ENCODE measurements around the gene EGFR.

Gene EGFR

DNA sequence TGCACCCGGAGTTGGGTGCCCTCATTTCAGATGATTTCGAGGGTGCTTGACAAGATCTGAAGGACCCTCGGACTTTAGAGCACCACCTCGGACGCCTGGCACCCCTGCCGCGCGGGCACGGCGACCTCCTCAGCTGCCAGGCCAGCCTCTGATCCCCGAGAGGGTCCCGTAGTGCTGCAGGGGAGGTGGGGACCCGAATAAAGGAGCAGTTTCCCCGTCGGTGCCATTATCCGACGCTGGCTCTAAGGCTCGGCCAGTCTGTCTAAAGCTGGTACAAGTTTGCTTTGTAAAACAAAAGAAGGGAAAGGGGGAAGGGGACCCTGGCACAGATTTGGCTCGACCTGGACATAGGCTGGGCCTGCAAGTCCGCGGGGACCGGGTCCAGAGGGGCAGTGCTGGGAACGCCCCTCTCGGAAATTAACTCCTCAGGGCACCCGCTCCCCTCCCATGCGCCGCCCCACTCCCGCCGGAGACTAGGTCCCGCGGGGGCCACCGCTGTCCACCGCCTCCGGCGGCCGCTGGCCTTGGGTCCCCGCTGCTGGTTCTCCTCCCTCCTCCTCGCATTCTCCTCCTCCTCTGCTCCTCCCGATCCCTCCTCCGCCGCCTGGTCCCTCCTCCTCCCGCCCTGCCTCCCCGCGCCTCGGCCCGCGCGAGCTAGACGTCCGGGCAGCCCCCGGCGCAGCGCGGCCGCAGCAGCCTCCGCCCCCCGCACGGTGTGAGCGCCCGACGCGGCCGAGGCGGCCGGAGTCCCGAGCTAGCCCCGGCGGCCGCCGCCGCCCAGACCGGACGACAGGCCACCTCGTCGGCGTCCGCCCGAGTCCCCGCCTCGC is at the start of gene EGFR:
Gene EGFR (plus strand): TSS at position 657 of the 830 bp plus-strand sequence. CDS start 261 bp downstream, outside the sequence.
- DNase-seq (ENCODE audit: low read depth in 2 of 2), result no peak

DNA sequence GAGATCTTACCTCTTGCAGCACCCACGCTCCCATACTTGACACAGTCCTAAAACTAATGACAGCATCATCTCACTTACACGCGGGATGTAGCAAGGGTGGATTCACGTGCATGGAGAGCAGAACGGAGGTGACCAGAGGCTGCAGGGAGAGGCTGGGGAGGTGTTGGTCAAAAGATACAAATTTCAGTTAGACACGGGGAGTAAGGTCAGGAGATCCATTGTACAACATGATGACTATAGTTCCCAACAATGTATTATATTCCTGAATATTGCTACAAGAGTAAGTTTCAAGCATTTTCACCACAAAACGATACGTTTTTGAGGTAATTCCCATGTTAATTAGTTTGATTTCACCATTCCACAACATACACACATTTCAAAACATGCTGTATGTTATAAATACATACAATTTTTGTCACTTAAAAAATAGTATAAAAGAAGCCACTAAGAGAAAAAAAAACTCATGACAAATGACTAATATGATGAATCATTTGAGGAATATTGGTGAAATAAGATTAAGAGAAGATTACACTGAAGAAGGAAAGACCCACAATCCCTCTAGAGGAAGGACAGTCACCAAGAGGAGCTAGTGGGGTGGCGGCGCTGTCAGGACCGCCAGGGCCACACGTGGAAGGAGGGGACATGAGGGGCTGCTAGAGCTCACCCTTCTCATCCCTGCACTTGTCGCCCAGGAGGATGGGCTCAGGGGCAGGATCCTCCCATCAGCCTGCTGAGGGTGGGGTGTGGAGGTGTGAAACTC is 49.4 kb upstream of the EGFR start:
- DNase-seq (ENCODE audit: low read depth in 2 of 2), result no peak

DNA sequence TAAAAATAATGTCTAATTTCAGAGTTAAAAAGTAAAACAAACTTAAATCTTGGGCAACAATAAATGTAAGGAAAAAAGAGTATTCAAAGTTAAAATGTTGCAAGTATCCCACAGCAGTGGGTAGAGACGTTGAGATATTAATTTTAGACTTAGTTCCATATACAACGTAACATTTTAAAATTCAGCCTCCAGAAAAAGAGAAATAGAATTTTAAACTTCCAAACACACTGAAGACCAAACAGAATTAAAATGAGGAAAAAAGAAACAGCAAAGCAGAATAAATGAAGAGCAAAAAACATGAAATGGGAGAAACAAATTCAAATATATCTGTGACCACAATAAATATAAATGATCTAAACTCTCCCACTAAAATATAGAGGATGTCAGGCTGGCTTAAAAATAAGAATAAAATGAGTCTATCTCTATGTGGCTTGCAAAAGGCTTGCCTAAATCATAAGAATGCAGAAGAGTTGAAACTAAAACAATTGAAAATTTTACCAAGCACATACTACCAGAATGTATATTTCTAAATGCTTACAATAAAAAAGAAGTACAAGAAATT is 46.0 kb upstream of the EGFR start:
- no peak for DNase-seq (ENCODE audit: low read depth in 2 of 2)

DNA sequence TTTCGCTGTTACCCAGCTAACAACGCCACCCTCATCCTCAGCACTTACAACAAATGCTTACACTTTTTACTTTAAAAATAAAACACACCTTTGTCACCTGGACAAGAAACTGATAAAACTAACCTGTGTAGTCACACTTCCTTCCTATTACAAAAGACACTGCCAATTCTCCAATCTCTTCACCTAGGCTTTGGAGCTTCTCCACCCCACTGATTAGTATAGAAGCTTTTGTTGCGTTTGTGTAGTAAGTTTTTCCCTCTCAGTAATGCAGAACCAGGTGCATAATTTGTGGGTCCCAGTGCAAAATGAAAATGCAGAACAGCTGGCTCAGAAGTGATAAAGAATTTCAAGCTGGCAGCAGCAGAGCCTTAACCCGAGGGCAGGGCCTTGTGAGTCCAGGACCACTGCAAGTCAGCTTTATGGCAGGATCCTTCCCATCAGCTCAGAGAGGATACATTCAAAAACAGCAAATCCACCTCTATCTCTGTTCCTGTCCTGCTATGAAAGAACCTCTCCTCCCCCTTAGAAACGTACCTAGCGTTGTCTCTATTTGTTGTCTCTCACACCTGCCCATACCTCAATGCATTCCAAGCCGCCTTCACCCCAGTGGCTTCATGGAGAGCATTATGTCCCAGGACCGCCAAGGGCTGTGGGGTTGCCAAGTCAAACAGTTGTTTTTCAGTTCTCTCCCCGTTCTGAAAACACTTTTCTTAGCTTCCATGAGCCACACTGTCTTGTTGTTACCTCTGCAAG is 40.3 kb upstream of the EGFR start:
- DNase-seq (ENCODE audit: low read depth in 2 of 2), result no peak

DNA sequence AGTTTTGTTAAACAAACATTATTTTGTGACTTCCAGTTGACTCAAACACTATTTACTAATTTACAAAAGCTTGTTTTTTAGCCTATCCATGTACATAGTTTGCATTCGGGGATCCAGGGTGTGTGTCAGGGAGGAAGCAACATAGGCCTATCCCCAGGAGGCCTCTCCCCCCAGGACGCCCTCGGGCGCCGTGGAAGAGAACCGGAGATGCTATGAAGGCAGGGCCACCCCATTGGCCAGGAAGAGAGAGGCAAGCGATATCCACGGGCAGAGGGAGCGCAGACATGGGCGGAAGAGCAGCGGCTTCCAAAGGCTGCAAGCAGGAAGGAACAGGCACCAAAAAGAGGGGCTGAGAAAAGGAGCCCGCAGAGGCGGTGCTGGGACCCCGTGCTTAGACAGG is 38.3 kb upstream of the EGFR start:
- no peak for DNase-seq (ENCODE audit: low read depth in 2 of 2)

DNA sequence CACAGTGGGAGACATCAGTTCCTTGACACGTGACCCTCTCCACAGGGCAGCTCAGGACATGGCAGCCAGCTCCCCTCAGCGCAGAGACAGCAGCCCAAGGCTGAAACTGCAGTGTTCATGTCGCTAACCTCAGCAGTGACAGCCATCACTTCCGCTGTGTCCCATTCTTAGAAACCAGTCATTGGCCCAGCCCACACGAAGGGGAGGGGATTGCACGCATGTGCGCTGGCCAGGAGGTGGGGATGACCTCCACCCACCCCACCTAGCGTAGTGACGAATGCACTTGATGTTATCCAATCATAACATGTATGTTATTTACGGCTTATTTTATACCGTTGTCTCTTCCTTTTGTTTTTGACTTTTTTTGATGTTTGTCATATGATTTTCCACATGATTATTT is 36.9 kb upstream of the EGFR start:
- DNase-seq (ENCODE audit: low read depth in 2 of 2), result no peak

DNA sequence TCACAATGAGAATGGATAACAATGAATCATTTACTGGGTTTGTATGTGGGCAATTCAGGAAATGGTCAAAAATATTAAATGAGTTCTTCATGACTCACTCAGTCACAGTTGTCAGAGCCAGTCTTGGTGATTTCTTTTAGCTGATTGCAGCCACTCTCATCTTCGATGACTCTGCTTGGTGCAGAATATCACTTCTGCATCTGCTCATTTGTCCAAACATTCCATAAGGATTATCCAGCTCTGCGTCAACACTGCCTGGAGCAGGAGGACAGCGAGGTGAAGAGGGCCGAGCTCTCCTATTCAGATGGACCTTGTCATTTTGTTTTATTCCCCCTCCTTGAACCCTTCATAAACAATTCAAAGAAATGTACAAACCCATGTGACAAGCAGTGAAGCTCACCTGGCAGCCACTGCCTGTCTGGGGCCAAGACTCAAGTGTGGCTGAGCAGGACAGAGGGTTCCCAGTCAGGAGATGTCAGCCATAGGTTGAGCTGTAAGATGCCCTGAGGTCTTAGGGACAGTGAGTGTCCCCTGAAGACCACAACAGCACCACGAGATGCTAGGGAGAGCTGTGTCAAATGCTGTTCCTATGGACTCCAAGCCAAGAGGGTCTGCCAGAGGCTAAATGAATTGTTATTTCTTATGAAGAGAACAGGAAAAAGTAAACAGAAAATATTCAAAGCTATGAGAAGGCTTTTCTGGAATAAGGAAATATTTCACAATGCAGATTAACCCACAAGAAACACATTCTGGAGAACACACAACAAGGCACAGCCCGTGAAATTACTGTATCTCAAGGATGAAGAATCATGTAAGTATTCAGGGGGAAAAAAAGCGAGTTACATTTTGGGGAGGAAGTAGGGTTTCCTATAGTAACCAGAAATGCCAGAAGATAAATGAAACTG is 33.1 kb upstream of the EGFR start:
- DNase-seq (ENCODE audit: low read depth in 2 of 2), result no peak

DNA sequence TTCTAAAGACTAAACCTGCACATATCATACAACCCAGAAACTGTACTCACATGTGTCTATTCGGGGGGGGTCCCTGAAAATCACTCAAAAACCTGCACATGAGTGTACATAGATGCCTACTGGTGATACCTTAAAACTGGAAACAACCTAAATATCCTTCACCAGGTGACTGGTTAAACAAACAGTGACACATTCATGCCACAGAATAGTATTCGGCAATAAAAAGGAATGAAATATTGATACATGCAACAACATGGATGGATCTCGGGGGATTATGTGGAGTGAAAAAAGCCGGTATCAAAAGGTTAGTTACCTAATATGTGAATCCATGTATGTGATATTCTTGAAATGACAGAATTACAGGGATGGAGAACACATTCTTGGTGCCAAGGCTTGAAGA is 32.1 kb upstream of the EGFR start:
- no peak for DNase-seq (ENCODE audit: low read depth in 2 of 2)

DNA sequence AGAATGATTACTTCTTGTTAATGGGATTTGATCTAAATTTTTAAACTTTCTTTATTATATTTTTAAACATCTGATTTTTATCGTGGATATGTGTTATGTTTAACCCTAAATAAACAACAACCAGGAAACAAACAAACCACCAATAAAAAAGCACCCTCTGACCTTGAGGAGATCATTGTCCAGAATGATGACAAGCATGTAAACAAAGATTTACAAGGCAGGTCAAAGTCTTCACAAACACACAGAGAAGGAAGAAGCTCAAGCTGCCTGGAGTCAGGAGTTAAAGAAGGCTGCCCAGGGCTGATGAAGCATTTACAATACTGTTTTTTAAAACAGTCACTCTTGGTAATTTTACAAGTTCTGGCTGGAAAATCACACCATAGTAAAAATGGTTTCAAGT is 31.0 kb upstream of the EGFR start:
- no peak for DNase-seq (ENCODE audit: low read depth in 2 of 2)

DNA sequence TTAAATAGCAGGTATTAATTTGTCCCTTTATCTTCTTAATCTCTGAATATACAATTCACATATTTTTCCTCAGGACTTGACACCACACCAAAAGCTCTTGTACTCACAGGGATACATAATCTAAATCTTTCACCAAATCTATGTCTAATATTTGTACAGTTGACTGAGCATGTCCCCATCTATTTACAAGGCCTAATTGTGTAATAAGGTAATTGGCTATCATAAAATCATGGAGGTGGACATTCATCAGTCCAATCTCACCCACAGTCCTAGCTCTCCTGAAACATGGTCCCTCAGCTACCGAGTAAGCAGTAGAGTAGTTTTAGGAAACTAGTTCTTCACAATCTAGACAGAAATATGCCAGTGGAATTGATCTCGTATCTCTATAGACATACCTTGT is 30.3 kb upstream of the EGFR start:
- no peak for DNase-seq (ENCODE audit: low read depth in 2 of 2)

DNA sequence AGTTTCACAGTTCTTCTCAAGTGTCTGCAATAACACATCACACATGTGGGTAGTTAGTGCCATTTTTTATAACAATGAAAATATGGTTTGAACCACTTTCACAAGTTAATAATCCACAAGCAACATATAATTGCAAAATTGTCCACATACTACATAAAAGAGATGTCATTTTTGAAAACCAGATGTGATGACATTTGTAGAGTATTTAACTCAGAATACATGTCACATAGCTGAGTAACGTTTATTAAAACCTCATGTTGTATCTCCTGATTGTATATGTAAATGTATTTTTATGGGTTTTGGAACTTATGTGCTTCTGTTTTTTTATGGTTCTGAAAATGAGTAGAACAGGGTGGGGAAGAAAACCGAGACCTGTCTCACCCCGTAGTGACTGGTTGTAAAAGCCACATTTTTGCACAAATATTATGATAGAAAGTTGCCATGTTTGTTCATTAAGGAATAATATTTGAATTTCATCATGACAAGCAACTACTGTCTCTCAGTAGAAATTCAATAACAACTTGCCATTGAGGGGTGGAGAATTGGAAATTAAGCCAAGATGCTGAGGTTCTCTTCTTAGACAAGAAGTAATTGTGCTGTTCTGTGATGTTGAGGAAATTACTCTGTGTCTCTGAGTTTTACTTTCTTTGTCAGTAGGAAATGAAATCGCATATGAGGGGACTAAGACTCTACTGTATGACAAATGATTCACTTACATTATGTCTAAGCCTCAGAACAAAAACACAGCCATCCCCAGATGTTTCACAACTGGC is 29.2 kb upstream of the EGFR start:
- DNase-seq (ENCODE audit: low read depth in 2 of 2), result no peak

DNA sequence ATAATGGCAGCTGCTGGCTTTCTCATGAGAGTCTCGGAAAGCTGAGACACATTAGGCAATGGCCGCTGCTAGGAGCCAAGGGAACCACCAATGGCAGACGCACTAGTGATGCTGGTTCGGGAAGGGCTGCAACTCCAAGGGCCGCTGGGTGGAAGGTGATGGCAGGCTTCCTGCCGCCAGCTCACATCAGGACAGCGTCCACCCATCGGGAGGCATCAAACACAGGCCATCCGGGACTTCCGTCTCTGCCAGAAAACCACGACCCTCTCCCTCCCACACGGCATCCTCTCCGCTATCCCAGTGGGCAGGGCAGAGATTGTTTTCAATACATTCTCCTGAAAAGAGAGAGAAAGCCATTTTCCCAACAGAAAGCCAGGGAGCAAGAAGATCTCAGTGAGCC is 27.5 kb upstream of the EGFR start:
- no peak for DNase-seq (ENCODE audit: low read depth in 2 of 2)

DNA sequence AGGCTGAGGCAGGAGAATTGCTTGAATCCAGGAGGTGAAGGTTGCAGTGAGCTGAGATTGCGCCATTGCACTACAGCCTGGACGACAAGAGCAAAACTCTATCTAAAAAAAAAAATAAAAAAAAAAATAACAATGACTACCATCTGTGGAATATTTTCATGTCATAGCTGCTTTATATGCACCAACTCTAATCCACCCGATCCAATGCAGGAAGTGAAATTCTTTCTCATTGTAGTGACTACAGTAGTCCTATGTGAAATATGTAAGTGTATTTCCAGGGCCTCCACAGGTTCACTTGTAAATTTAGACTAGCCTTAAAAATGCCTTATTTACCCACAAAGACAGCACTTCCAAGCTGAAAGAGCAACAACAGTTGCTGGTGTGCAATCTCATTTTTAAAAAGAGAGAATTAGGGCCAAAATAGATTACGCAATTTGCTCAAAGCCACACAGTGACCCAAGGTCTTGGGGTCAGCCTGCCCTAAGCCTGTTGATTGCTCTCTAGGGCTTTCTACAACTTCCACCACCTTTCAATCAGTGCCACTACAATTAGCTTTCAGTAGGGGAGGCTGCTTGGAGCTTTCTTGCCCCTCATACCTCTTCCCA is 25.8 kb upstream of the EGFR start:
- DNase-seq (ENCODE audit: low read depth in 2 of 2), result no peak

DNA sequence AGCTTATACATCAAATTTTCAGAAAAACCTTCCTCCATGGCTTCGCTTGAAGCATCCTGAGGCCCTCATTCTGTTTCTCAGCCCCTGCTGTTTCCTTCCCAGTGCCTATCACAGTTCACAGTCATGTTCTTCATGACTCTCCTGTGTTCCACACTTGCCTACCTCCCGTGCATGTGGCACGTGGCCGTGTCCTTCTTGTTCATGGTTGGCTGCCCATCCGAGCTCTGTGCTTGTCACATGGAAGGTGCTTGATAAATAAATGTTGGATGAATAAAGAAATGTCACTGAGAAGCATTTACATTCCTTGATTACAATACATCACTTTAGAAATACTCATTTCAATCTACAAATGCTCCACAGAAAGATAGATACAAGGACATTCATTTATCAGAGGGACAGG is 23.7 kb upstream of the EGFR start:
- DNase-seq (ENCODE audit: low read depth in 2 of 2), result no peak

DNA sequence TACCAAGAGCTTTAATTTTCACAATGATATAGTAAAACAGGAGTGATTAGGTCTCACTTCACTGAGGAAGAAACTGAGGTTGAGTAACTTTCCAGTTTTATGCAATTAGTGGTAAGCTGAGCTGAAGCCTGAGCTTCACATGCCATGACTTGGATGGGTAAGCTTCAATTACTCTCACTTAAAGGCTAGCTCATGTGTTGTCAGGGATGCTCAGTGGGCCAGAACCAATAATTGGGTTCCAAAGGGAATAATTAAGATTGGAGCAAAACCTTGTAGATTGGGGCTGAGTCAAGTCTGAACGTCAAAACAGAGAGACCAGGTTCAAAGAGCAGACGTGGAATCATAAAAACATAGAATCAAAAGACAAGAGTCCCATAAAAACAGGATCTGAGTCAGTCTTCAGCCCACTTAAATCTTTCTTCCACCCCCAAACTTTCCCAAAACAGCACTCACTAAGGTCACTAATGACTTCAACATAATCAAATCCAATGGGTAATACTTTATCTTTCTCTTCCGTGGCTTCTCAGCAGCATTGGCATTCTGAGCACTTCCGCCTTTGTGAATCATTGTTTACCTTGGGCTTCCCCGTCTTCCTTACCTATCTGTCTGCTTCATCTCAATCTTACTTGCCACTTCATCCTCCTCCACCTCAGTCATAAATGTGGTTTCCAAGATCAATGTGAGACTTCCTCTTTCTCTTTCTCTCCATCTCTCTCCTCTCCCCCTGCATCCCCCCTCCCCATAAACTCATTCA is 23.0 kb upstream of the EGFR start:
- peak in 1 of 2 donors; percentile 12 for DNase-seq (ENCODE audit: low read depth in 2 of 2)

DNA sequence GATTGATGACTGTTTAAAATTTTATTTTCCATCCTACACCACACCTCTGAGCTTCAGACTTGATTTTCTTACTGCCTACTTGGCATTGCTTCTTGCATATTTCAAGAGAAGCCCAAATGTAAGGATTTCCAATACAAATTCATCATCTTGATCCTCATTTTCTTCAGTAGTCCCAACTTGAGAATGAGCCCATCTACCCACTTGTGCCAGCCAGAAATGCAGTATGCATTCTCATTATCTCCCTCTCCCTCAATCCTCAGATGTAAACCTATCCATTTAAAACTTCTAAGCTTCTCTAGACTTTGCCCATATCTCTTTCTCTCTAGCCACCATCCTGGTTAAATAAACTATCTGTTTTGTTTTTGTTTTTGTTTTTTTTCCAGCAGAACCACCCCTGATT is 22.4 kb upstream of the EGFR start:
- no peak for DNase-seq (ENCODE audit: low read depth in 2 of 2)

DNA sequence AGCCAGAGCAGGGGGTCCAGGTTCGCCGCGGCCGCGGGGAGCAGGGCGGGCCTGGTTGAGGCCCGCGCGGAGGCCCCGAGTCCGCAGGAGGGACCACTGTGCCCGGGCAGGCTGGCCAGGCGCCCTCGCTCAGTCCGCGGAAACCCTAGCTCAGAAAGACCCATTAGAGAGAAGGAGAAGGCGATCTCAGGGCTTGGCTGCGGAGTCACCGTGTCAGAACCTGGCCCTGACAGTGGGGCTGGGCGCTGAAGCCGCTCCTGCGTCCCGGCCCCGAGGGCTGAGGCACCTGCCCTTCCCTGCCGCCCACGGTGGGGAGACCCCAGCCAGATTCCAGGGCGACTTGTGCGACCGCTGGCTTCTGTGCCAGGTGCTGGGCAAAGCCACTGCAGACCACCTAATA is 14.2 kb upstream of the EGFR start:
- no peak for DNase-seq (ENCODE audit: low read depth in 2 of 2)

DNA sequence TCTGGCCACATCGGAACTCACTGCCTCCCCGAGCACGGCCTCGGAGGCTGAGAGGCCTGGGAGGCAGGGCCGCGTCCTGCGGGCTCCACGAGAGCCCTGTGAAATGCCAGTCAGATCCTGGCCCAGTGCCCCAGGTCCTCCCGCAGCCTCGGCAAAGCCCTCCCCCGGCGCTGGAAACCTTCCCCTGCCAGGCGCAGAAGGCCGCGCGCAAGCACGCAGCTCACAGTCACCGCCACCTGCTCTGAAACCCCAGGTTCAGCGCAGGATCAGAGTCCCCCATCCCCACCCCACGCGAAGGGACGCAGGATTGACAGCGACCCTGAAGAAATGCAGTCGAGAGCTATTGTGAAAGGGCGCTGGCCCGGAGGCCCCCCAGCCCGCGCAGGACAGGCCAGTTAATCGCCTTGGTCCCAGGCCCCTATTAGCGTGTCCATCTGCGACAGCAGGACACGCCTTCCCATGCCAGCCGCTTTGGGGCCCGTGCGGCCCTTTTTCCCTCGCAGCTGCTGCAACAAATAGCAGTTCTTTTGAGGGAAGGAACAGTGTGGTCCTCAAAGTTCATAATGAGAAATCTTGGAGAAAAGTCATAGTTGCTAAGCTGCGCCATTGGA is 13.5 kb upstream of the EGFR start:
- no peak for DNase-seq (ENCODE audit: low read depth in 2 of 2)

DNA sequence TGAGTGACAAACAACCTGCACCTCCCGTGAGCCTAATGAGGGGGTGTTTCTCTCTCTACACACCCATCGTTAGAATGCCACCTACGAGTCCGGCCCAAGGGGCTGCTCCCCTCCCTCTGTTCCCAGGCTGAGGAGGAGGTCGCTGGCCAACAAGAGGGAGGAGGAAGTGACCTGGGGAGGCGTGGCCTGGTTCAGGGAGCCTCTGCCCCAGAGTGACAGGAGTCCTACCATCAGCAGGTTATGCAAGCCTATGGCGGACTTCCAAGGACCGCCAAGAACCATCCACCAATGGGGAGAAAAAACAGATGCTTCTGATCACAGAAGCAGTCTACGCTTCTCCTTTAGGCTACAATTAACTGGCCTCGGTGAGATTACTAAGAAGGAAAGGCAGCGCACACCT is 12.3 kb upstream of the EGFR start:
- no peak for DNase-seq (ENCODE audit: low read depth in 2 of 2)

Measured in stimulated activated CD4-positive, alpha-beta T cell treated with anti-CD3 and anti-CD28 coated beads, Interleukin-4, amount 100 ng/mL, for 48 hours (primary cell).